ENCODE results near the gene EDAR. TPM values are rescaled to one million over a fixed set of nuclear protein-coding genes. Genes with fewer than 3 reads are reported as not detected.

EDAR gene
- total RNA-seq, 1 donor from 2014 or later = not detected

- TF ChIP-seq CTCF (IDR thresholded peaks at IDR 0.05) = no peak
- no peaks in the 10 kb centered on the region for H3K4me1 ChIP-seq
- no peak overlapping the region for H3K27ac ChIP-seq
- intact Hi-C loops (cut with DNase I) = no loop called here
- H3K9me3 ChIP-seq = no peaks in the 10 kb centered on the region
- H3K36me3 ChIP-seq = no peaks in the 10 kb centered on the region
- no peak for DNase-seq (ENCODE audit: low spot score in 2 of 2)
- H3K4me3 ChIP-seq = no peak overlapping the region
- no peaks in the 10 kb centered on the region for H3K27me3 ChIP-seq
Measured at GRCh38 chr2:108922141-108922915, 66.7 kb downstream of the EDAR start.

- Histone ChIP-seq H3K4me1 (no peaks in the 10 kb centered on the region), H3K4me3 (no peak overlapping the region), H3K27me3 (no peaks in the 10 kb centered on the region), H3K36me3 (no peaks in the 10 kb centered on the region), H3K27ac (no peak overlapping the region), H3K9me3 (no peaks in the 10 kb centered on the region)
- intact Hi-C loops (cut with DNase I) = no loop called here
- no peak for TF ChIP-seq CTCF (IDR thresholded peaks at IDR 0.05)
- no peak for DNase-seq (ENCODE audit: low spot score in 2 of 2)
Measured at GRCh38 chr2:108921096-108922030, 67.7 kb downstream of the EDAR start.

GRCh38 chr2:108920686-108921085 is 68.3 kb downstream of the EDAR start:
- intact Hi-C loops (cut with DNase I) = no loop called here
- no peak for DNase-seq (ENCODE audit: low spot score in 2 of 2)
- H3K36me3 ChIP-seq = no peaks in the 10 kb centered on the region

GRCh38 chr2:108919571-108920373 is 69.2 kb downstream of the EDAR start:
- Histone ChIP-seq H3K27ac (no peak overlapping the region), H3K4me1 (no peaks in the 10 kb centered on the region), H3K4me3 (no peak overlapping the region), H3K27me3 (no peaks in the 10 kb centered on the region), H3K36me3 (no peaks in the 10 kb centered on the region), H3K9me3 (no peaks in the 10 kb centered on the region)
- no peak for DNase-seq (ENCODE audit: low spot score in 2 of 2)
- no peak for TF ChIP-seq CTCF (IDR thresholded peaks at IDR 0.05)
- intact Hi-C loops (cut with DNase I) = no loop called here

More at GRCh38 chr2:108920686-108921085, 68.3 kb downstream of the EDAR start:
- no peak for TF ChIP-seq CTCF (IDR thresholded peaks at IDR 0.05)
- no peak overlapping the region for H3K4me3 ChIP-seq
- no peaks in the 10 kb centered on the region for H3K27me3 ChIP-seq
- H3K27ac ChIP-seq = no peak overlapping the region
- H3K9me3 ChIP-seq = no peaks in the 10 kb centered on the region
- H3K4me1 ChIP-seq = no peaks in the 10 kb centered on the region

GRCh38 chr2:108918941-108919341 is 70.1 kb downstream of the EDAR start:
- Histone ChIP-seq H3K36me3 (no peaks in the 10 kb centered on the region), H3K9me3 (no peaks in the 10 kb centered on the region), H3K4me1 (no peaks in the 10 kb centered on the region), H3K27ac (no peak overlapping the region), H3K4me3 (no peak overlapping the region), H3K27me3 (no peaks in the 10 kb centered on the region)
- DNase-seq (ENCODE audit: low spot score in 2 of 2) = no peak
- intact Hi-C loops (cut with DNase I) = no loop called here
- TF ChIP-seq CTCF (IDR thresholded peaks at IDR 0.05) = no peak
